ENCODE results near the gene NELL1. TPM values are rescaled to one million over a fixed set of nuclear protein-coding genes. Genes with fewer than 3 reads are reported as not detected.

Gene NELL1
- total and polyA plus RNA-seq, 2 experiments from 2014 or later = 1.6 TPM; not detected in 1

DNA sequence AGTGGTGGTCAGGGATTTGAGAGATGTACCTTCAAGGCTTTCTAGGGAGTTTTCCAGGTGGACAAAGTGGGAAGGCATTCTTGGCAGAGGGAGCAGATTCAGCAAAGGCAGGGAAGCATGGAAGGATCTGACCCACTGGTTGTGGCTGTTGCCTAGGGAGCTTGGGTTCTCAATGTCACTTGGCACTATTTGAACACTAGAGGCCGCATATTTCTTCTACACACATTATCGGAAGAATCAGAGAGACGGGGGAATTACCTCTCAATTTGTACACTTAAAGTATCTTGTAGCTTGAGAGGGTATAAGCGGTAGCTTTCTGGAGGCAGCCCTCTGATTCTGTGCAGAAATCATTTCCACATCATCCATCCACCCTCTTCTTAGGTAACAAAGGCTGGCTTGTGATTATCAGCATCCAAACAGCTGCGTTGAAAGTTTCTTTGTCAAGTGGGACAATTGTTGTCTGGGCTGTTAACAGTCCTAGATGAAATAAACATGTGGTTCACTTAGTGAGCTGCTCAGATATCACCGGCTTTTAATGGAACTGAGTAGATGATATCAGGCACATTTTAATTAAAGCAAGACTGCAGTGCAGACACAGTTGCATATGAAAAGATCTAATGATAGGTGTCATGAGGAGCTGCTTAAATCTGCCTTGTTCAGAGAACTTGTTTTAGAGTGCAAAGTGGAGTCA, 2.6 kb downstream of the NELL1 start:
- Mint-ChIP-seq H3K4me1 (peaks cover 27% of the 10 kb centered on the region), H3K9me3 (no peaks in the 10 kb centered on the region; the same call in 1 of the 3 replicates), H3K4me3 (peak overlapping the region; percentile 65), H3K27ac (no peak overlapping the region), H3K36me3 (ENCODE audit: low read depth) (no peaks in the 10 kb centered on the region), H3K27me3 (ENCODE audit: insufficient read depth, low read depth, poor library complexity) (peaks cover 47% of the 10 kb centered on the region)
- Histone ChIP-seq H3K36me3 (ENCODE audit: insufficient read depth) (no peaks in the 10 kb centered on the region), H2AFZ (no peak overlapping the region), H3K27ac (ENCODE audit: low read depth) (no peak overlapping the region), H3K4me2 (peak overlapping the region; percentile 96), H3K4me1 (ENCODE audit: insufficient read depth) (peaks cover 32% of the 10 kb centered on the region), H3F3A (replicated peaks; ENCODE audit: low read depth) (peaks cover 9% of the 10 kb centered on the region; the same call in 1 of the 2 replicates), H3K79me2 (replicated peaks; ENCODE audit: insufficient read depth) (no peaks in the 10 kb centered on the region), H4K20me1 (replicated peaks; ENCODE audit: insufficient read depth) (peaks cover 9% of the 10 kb centered on the region), H3K27me3 (ENCODE audit: insufficient read depth) (peaks cover 56% of the 10 kb centered on the region), H3K9me2 (ENCODE audit: insufficient read depth) (0 out of 2 replicates have a peak, but pooled peaks cover 4% of the 10 kb centered on the region), H3K4me3 (peak overlapping the region; percentile 77)
- DNase-seq (ENCODE audit: low spot score) (peak; percentile 34), ATAC-seq (peak; percentile 15)
- TF ChIP-seq CTCF (conservative IDR thresholded peaks at IDR 0.05; ENCODE audit: low read depth in 2 of 2) = peak; percentile 24 to 32; a peak in 3 of 4 replicates
- TF ChIP-seq ZNF331 (CRISPR knock-in tag; IDR thresholded peaks at IDR 0.05; ENCODE audit: low read depth) = no peak

DNA sequence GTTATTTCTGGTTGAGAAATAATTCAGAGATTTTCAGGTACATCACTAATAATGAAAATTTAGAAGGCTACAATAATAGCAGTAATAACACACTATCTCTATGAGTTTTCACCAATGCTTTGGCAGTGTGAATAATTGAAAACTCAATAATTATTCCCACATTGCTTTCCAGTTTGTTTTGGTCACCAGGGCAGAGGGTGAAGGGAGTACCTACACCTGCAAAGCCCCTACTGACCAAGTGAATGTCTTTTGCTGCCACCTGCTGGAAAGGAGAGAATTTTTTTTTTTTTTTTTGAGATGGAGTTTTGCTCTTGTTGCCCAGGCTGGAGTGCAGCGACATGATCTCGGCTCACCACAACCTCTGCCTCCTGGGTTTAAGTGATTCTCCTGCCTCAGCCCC, 3.2 kb downstream of the NELL1 start:
- Histone ChIP-seq H3K79me2 (replicated peaks; ENCODE audit: insufficient read depth) (no peaks in the 10 kb centered on the region), H3K36me3 (ENCODE audit: insufficient read depth) (no peaks in the 10 kb centered on the region), H3K4me1 (ENCODE audit: insufficient read depth) (peaks cover 28% of the 10 kb centered on the region), H3F3A (replicated peaks; ENCODE audit: low read depth) (peaks cover 9% of the 10 kb centered on the region; the same call in 1 of the 2 replicates), H2AFZ (no peak overlapping the region), H4K20me1 (replicated peaks; ENCODE audit: insufficient read depth) (peaks cover 7% of the 10 kb centered on the region; the same call in 1 of the 2 replicates), H3K4me3 (no peak overlapping the region), H3K27me3 (ENCODE audit: insufficient read depth) (peaks cover 51% of the 10 kb centered on the region), H3K27ac (ENCODE audit: low read depth) (no peak overlapping the region), H3K4me2 (peak overlapping the region; percentile 96; the same call in 1 of the 2 replicates), H3K9me2 (ENCODE audit: insufficient read depth) (0 out of 2 replicates have a peak, but pooled peaks cover 4% of the 10 kb centered on the region)
- DNase-seq (ENCODE audit: low spot score) (peak; percentile 64), ATAC-seq (peak; percentile 15)
- no peak overlapping the region for H3K27ac Mint-ChIP-seq
- peaks cover 25% of the 10 kb centered on the region for H3K4me1 Mint-ChIP-seq
- H3K27me3 Mint-ChIP-seq (ENCODE audit: insufficient read depth, low read depth, poor library complexity) = peaks cover 42% of the 10 kb centered on the region
- H3K4me3 Mint-ChIP-seq = no peak overlapping the region
- TF ChIP-seq, protein P1, sequence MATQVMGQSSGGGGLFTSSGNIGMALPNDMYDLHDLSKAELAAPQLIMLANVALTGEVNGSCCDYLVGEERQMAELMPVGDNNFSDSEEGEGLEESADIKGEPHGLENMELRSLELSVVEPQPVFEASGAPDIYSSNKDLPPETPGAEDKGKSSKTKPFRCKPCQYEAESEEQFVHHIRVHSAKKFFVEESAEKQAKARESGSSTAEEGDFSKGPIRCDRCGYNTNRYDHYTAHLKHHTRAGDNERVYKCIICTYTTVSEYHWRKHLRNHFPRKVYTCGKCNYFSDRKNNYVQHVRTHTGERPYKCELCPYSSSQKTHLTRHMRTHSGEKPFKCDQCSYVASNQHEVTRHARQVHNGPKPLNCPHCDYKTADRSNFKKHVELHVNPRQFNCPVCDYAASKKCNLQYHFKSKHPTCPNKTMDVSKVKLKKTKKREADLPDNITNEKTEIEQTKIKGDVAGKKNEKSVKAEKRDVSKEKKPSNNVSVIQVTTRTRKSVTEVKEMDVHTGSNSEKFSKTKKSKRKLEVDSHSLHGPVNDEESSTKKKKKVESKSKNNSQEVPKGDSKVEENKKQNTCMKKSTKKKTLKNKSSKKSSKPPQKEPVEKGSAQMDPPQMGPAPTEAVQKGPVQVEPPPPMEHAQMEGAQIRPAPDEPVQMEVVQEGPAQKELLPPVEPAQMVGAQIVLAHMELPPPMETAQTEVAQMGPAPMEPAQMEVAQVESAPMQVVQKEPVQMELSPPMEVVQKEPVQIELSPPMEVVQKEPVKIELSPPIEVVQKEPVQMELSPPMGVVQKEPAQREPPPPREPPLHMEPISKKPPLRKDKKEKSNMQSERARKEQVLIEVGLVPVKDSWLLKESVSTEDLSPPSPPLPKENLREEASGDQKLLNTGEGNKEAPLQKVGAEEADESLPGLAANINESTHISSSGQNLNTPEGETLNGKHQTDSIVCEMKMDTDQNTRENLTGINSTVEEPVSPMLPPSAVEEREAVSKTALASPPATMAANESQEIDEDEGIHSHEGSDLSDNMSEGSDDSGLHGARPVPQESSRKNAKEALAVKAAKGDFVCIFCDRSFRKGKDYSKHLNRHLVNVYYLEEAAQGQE (IDR thresholded peaks at IDR 0.05; ENCODE audit: unreplicated experiment) = no peak
- no peak for TF ChIP-seq JUNB (IDR thresholded peaks at IDR 0.05; ENCODE audit: unreplicated experiment)
- TF ChIP-seq EZH2 (IDR thresholded peaks at IDR 0.05; ENCODE audit: low read depth, unreplicated experiment) = peak; percentile 31
- no peak for TF ChIP-seq ZNF331 (CRISPR knock-in tag; IDR thresholded peaks at IDR 0.05; ENCODE audit: low read depth)
- TF ChIP-seq CTCF (conservative IDR thresholded peaks at IDR 0.05; ENCODE audit: low read depth in 2 of 2) = peak; percentile 56 to 69
- H3K36me3 Mint-ChIP-seq (ENCODE audit: low read depth) = no peaks in the 10 kb centered on the region
- no peaks in the 10 kb centered on the region; the same call in 1 of the 3 replicates for H3K9me3 Mint-ChIP-seq

Data from GM23338 (cell line).